WERI-Rb-1 (cell line): Measurements from ENCODE around the gene PDE6A.

ENCODE experiments used
- DNase-seq: peaks from one replicate; pipeline ENCODE4 v3.0.0-alpha.2; 2020
- H3K27ac ChIP-seq: fragments of 250-450 bp; sonication (Bioruptor Pico); 2 replicates; pipeline ENCODE4 v1.5.1; 2020; ENCODE audit warnings: mild to moderate bottlenecking, moderate library complexity
- H3K27me3 ChIP-seq: fragments of 250-450 bp; sonication (Bioruptor Pico); 2 replicates; pipeline ENCODE4 v1.5.1; 2021; ENCODE audit warnings: mild to moderate bottlenecking, low read depth, moderate library complexity; ENCODE audit not compliant: insufficient read depth, severe bottlenecking
- H3K36me3 ChIP-seq: fragments of 250-450 bp; sonication (Bioruptor Pico); 2 replicates; pipeline ENCODE4 v1.5.1; 2020; ENCODE audit warnings: mild to moderate bottlenecking, moderate library complexity
- H3K4me3 ChIP-seq: 2 replicates; pipeline ENCODE4 v1.5.1; 2011; ENCODE audit warnings: low read depth, mild to moderate bottlenecking, control low read depth, low read length
- H3K9me3 ChIP-seq: fragments of 250-450 bp; sonication (Bioruptor Pico); 2 replicates; pipeline ENCODE4 v1.5.1; 2021; ENCODE audit warnings: mild to moderate bottlenecking, moderate library complexity; ENCODE audit not compliant: severe bottlenecking
- CTCF ChIP-seq: IDR thresholded peaks from 2 replicates; pipeline ENCODE4 v1.5.1; 2011; ENCODE audit warnings: low read depth, mild to moderate bottlenecking, control low read depth, inconsistent platforms, low read length

The PDE6A gene

GRCh38 chr5:149824846-149825245 lies 119.7 kb downstream of the PDE6A start:
- Histone ChIP-seq H3K27ac (no peak overlapping the region), H3K9me3 (no peaks in the 10 kb centered on the region)
- TF ChIP-seq CTCF, result no peak

GRCh38 chr5:149824120-149824519 lies 120.5 kb downstream of the PDE6A start:
- H3K9me3 ChIP-seq, result no peaks in the 10 kb centered on the region
- H3K4me3 ChIP-seq, result no peak overlapping the region
- no peaks in the 10 kb centered on the region for H3K27me3 ChIP-seq
- no peak overlapping the region for H3K27ac ChIP-seq
- H3K36me3 ChIP-seq, result no peaks in the 10 kb centered on the region
- no peak for DNase-seq
- TF ChIP-seq CTCF, result no peak

More at GRCh38 chr5:149824846-149825245, 119.7 kb downstream of the PDE6A start:
- Histone ChIP-seq H3K4me3 (no peak overlapping the region), H3K36me3 (no peaks in the 10 kb centered on the region), H3K27me3 (no peaks in the 10 kb centered on the region)
- DNase-seq, result no peak

- Histone ChIP-seq H3K9me3 (no peaks in the 10 kb centered on the region), H3K36me3 (no peaks in the 10 kb centered on the region), H3K27ac (no peak overlapping the region), H3K4me3 (no peak overlapping the region), H3K27me3 (no peaks in the 10 kb centered on the region)
- TF ChIP-seq CTCF, result no peak
- no peak for DNase-seq
Observed at GRCh38 chr5:149823375-149823774, 121.2 kb downstream of the PDE6A start.

- no peaks in the 10 kb centered on the region for H3K27me3 ChIP-seq
- H3K36me3 ChIP-seq, result no peaks in the 10 kb centered on the region
- no peak overlapping the region for H3K4me3 ChIP-seq
- H3K27ac ChIP-seq, result no peak overlapping the region
- no peaks in the 10 kb centered on the region for H3K9me3 ChIP-seq
- no peak for TF ChIP-seq CTCF
- no peak for DNase-seq
Observed at GRCh38 chr5:149822301-149822700, 122.3 kb downstream of the PDE6A start.

GRCh38 chr5:149820536-149821510 lies 123.8 kb downstream of the PDE6A start:
- no peak for TF ChIP-seq CTCF
- H3K27me3 ChIP-seq, result no peaks in the 10 kb centered on the region
- DNase-seq, result no peak

More at GRCh38 chr5:149820536-149821510, 123.8 kb downstream of the PDE6A start:
- H3K4me3 ChIP-seq, result no peak overlapping the region
- no peak overlapping the region for H3K27ac ChIP-seq
- no peaks in the 10 kb centered on the region for H3K36me3 ChIP-seq
- no peaks in the 10 kb centered on the region for H3K9me3 ChIP-seq
